Measurements from ENCODE around the gene DAZAP1. TPM values are rescaled to one million over a fixed set of nuclear protein-coding genes. Genes with fewer than 3 reads are reported as not detected.

The DAZAP1 gene
- total RNA-seq, 1 experiment from 2014 or later = 360 TPM

GRCh38 chr19:1455002-1455335, 47.6 kb downstream of the DAZAP1 start (continued):
- TF ChIP-seq CBFB (CRISPR knock-in tag; IDR thresholded peaks at IDR 0.05; ENCODE audit: low read depth) = no peak

GRCh38 chr19:1455336-1456120, 48.1 kb downstream of the DAZAP1 start:
- TF ChIP-seq NR1H2 (CRISPR knock-in tag; IDR thresholded peaks at IDR 0.05) (no peak), PRDM15 (CRISPR knock-in tag; IDR thresholded peaks at IDR 0.05) (no peak), SP1 (CRISPR knock-in tag; conservative IDR thresholded peaks at IDR 0.05) (peak; percentile 79), FOXP1 (CRISPR knock-in tag; IDR thresholded peaks at IDR 0.05; ENCODE audit: borderline replicate concordance) (peak; percentile 36; the same call in 1 of the 2 replicates), MAX (CRISPR knock-in tag; IDR thresholded peaks at IDR 0.05) (peak; percentile 38; the same call in 1 of the 2 replicates), FOXK1 (CRISPR knock-in tag; IDR thresholded peaks at IDR 0.05) (0 out of 2 replicates have a peak, but pooled peaks have one; percentile 28), ATF3 (CRISPR knock-in tag; conservative IDR thresholded peaks at IDR 0.05) (no peak), NFYB (CRISPR knock-in tag; conservative IDR thresholded peaks at IDR 0.05; ENCODE audit: low read depth) (0 out of 2 replicates have a peak, but pooled peaks have one; percentile 18)
- POLR2A ChIA-PET = interaction anchor here (0.6 to 2.2 kb wide), 12 partner anchors 9 to 211 kb away, joined by 3 to 10 read pairs (median 3); partner anchors contain the start of genes PCSK4 and REEP6
- Mint-ChIP-seq H3K27me3 (ENCODE audit: low read depth) (peaks cover 55% of the 10 kb centered on the region), H3K9me3 (no peaks in the 10 kb centered on the region), H3K36me3 (no peaks in the 10 kb centered on the region), H3K27ac (no peak overlapping the region), H3K4me1 (peaks cover 6% of the 10 kb centered on the region; the same call in 1 of the 2 replicates), H3K4me3 (peak overlapping the region; percentile 47)
- ATAC-seq (peak; percentile 88), DNase-seq (ENCODE audit: low spot score) (peak; percentile 99)
- CTCF ChIA-PET = interaction anchor here (0.5 to 5.2 kb wide), 27 partner anchors 9 to 702 kb away, joined by 3 to 76 read pairs (median 4); partner anchors contain the start of gene REEP6

GRCh38 chr19:1456121-1456900, 48.9 kb downstream of the DAZAP1 start:
- Mint-ChIP-seq H3K9me3 (no peaks in the 10 kb centered on the region), H3K27me3 (ENCODE audit: low read depth) (peaks cover 48% of the 10 kb centered on the region), H3K36me3 (no peaks in the 10 kb centered on the region), H3K27ac (no peak overlapping the region), H3K4me1 (peaks cover 6% of the 10 kb centered on the region; the same call in 1 of the 2 replicates), H3K4me3 (no peak overlapping the region)
- DNase-seq (ENCODE audit: low spot score) = no peak
- ATAC-seq = no peak
- ChIA-PET POLR2A (interaction anchor here (0.6 to 2.2 kb wide), 12 partner anchors 9 to 212 kb away, joined by 3 to 10 read pairs (median 3); partner anchors contain the start of genes PCSK4 and REEP6), CTCF (interaction anchor here (0.5 to 5.2 kb wide), 27 partner anchors 10 to 701 kb away, joined by 3 to 76 read pairs (median 4); partner anchors contain the start of gene REEP6)
- no peak for TF ChIP-seq ZNF317 (CRISPR knock-in tag; IDR thresholded peaks at IDR 0.05; ENCODE audit: borderline replicate concordance, low read depth)
- no peak for TF ChIP-seq HMGA2 (CRISPR knock-in tag; IDR thresholded peaks at IDR 0.05)

- H3K27me3 Mint-ChIP-seq (ENCODE audit: low read depth) = peaks cover 39% of the 10 kb centered on the region
- DNase-seq (ENCODE audit: low spot score) = peak; percentile 75
- peak; percentile 4 for ATAC-seq
- peaks cover 6% of the 10 kb centered on the region; the same call in 1 of the 2 replicates for H3K4me1 Mint-ChIP-seq
- no peak overlapping the region for H3K27ac Mint-ChIP-seq
- CTCF ChIA-PET = interaction anchor here (0.5 to 5.2 kb wide), 9 partner anchors 10 to 213 kb away, joined by 3 to 76 read pairs (median 11); partner anchors contain the start of gene REEP6
- no peak for TF ChIP-seq KAT7 (CRISPR knock-in tag; IDR thresholded peaks at IDR 0.05; ENCODE audit: borderline replicate concordance)
- no peak overlapping the region for H3K4me3 Mint-ChIP-seq
- H3K9me3 Mint-ChIP-seq = no peaks in the 10 kb centered on the region
- H3K36me3 Mint-ChIP-seq = no peaks in the 10 kb centered on the region
- POLR2A ChIA-PET = no interaction called here
Measured at GRCh38 chr19:1457031-1457739, 49.8 kb downstream of the DAZAP1 start.
